Glutamatergic neuron (in vitro differentiated cells): ENCODE results near the gene NUDC. TPM values are rescaled to one million over a fixed set of nuclear protein-coding genes. Genes with fewer than 3 reads are reported as not detected.

Experiments used
- DNase-seq: peaks from one replicate; pipeline ENCODE4 v3.0.0; 2022
- H3K27ac Mint-ChIP-seq: one replicate; pipeline ENCODE4 v1.8.0; 2020; ENCODE audit warnings: mild to moderate bottlenecking, mixed read lengths, inconsistent platforms; ENCODE audit not compliant: unreplicated experiment
- H3K27me3 Mint-ChIP-seq: one replicate; pipeline ENCODE4 v1.8.0; 2020; ENCODE audit warnings: mild to moderate bottlenecking, moderate library complexity, mixed read lengths, inconsistent platforms; ENCODE audit not compliant: unreplicated experiment
- H3K36me3 Mint-ChIP-seq: one replicate; pipeline ENCODE4 v1.8.0; 2020; ENCODE audit warnings: mild to moderate bottlenecking, mixed read lengths, inconsistent platforms; ENCODE audit not compliant: unreplicated experiment
- H3K4me1 Mint-ChIP-seq: one replicate; pipeline ENCODE4 v1.8.0; 2020; ENCODE audit warnings: mild to moderate bottlenecking, low read depth, mixed read lengths, inconsistent platforms; ENCODE audit not compliant: unreplicated experiment
- H3K4me3 Mint-ChIP-seq: one replicate; pipeline ENCODE4 v1.8.0; 2020; ENCODE audit warnings: mild to moderate bottlenecking, mixed read lengths, inconsistent platforms; ENCODE audit not compliant: unreplicated experiment
- H3K9me3 Mint-ChIP-seq: one replicate; pipeline ENCODE4 v1.8.0; 2020; ENCODE audit warnings: mild to moderate bottlenecking, moderate library complexity, mixed read lengths, inconsistent platforms; ENCODE audit not compliant: unreplicated experiment
- total RNA-seq: library from RNA; stranded (reverse); fragmentation: NEBNext Ultra II Directional; extraction: Animal tissue kit (Norgen Biotek cat#: 25700); gene quantifications from one replicate; pipeline ENCODE4 v1.2.1, GENCODE V29; 2021; ENCODE audit not compliant: unreplicated experiment
- TF ChIP-seq, protein P1 (sequence below): fragments of 200-600 bp; sonication (generic); IDR thresholded peaks from one replicate; pipeline ENCODE4 v1.5.0; 2021; ENCODE audit not compliant: partially characterized antibody, unreplicated experiment

Gene NUDC
- total RNA-seq, 1 donor from 2014 or later, result 53.2 TPM

DNA sequence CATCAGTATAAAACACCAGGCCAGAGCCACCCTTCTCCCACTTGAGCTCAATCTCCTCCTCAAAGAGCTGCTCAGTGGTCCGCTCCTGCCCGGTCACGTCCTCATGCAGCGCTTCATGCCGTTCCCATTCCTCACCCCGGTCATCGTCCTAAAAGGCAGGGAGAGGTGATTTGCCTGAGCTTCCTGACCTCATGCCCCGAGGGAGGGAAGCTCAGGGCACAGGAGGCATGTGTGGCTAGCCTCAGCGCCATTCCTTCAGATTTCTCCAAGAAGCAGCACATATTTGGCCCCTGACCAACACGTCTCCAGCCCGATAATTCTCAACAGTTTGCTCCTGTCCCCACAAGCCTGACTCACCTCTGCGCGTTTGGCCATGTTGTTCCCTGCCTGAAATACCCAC is 27.3 kb upstream of the NUDC start:
- H3K9me3 Mint-ChIP-seq, result peaks cover 3% of the 10 kb centered on the region
- H3K4me3 Mint-ChIP-seq, result peak overlapping the region; percentile 12
- H3K36me3 Mint-ChIP-seq, result no peaks in the 10 kb centered on the region
- peaks cover 3% of the 10 kb centered on the region for H3K4me1 Mint-ChIP-seq
- DNase-seq, result no peak
- TF ChIP-seq, protein P1, sequence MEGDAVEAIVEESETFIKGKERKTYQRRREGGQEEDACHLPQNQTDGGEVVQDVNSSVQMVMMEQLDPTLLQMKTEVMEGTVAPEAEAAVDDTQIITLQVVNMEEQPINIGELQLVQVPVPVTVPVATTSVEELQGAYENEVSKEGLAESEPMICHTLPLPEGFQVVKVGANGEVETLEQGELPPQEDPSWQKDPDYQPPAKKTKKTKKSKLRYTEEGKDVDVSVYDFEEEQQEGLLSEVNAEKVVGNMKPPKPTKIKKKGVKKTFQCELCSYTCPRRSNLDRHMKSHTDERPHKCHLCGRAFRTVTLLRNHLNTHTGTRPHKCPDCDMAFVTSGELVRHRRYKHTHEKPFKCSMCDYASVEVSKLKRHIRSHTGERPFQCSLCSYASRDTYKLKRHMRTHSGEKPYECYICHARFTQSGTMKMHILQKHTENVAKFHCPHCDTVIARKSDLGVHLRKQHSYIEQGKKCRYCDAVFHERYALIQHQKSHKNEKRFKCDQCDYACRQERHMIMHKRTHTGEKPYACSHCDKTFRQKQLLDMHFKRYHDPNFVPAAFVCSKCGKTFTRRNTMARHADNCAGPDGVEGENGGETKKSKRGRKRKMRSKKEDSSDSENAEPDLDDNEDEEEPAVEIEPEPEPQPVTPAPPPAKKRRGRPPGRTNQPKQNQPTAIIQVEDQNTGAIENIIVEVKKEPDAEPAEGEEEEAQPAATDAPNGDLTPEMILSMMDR, result no peak
- H3K27ac Mint-ChIP-seq, result no peak overlapping the region
- no peaks in the 10 kb centered on the region for H3K27me3 Mint-ChIP-seq

DNA sequence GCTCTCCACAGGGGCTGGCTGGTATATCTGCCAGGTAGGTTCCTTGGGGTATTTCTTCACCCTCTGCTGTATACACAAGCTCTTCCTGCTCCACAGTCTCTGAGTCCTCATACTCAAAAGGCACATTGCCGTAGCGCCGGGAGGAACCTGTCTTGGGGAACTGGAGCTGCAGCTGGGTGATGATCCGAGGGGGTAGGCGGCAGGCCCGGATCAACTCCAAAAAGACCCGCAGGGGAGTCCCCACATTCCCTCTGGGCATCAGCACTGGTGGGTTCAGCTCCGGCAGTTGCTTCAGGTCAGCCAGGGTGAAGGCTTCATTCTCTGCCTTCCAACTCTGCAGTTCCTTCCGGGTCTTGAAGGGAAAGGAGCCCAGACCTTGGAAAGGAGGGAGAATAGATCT is 24.2 kb upstream of the NUDC start:
- H3K9me3 Mint-ChIP-seq, result peaks cover 10% of the 10 kb centered on the region
- TF ChIP-seq, protein P1, result no peak
- peaks cover 6% of the 10 kb centered on the region for H3K4me1 Mint-ChIP-seq
- no peaks in the 10 kb centered on the region for H3K36me3 Mint-ChIP-seq
- DNase-seq, result no peak
- H3K27me3 Mint-ChIP-seq, result no peaks in the 10 kb centered on the region
- no peak overlapping the region for H3K27ac Mint-ChIP-seq
- H3K4me3 Mint-ChIP-seq, result no peak overlapping the region

- DNase-seq, result peak; percentile 91
- peaks cover 10% of the 10 kb centered on the region for H3K9me3 Mint-ChIP-seq
- peak within 1 kb of the TSS; percentile 96 for H3K4me3 Mint-ChIP-seq
- peaks cover 6% of the 10 kb centered on the region for H3K4me1 Mint-ChIP-seq
- H3K27ac Mint-ChIP-seq, result peak within 1 kb of the TSS; percentile 89
- TF ChIP-seq, protein P1, result no peak
- no peaks in the 10 kb centered on the region for H3K36me3 Mint-ChIP-seq
- H3K27me3 Mint-ChIP-seq, result no peaks in the 10 kb centered on the region
These were observed 21.3 kb upstream of the NUDC start, which contains the start of gene GPATCH3 for GRCh38 chr1:26900001-26900814. GPATCH3 (minus strand) TSS chr1:26900467; CDS start chr1:26900442, 25 bp downstream.

GRCh38 chr1:26900815-26901511 is 20.6 kb upstream of the NUDC start:
- no peak for DNase-seq
- peak overlapping the region; percentile 89 for H3K27ac Mint-ChIP-seq
- peaks cover 10% of the 10 kb centered on the region for H3K9me3 Mint-ChIP-seq
- no peaks in the 10 kb centered on the region for H3K27me3 Mint-ChIP-seq
- no peaks in the 10 kb centered on the region for H3K36me3 Mint-ChIP-seq
- TF ChIP-seq, protein P1, result no peak
- H3K4me3 Mint-ChIP-seq, result peak overlapping the region; percentile 96
- H3K4me1 Mint-ChIP-seq, result peaks cover 6% of the 10 kb centered on the region
